Measurements from ENCODE around the gene CCDC181.
A peak's percentile ranks its signal among the peaks of the same experiment; 100 is the strongest.

The CCDC181 gene

GRCh38 chr1:169368406-169368769, 58.9 kb downstream of the CCDC181 start:
- no peak for DNase-seq (ENCODE audit: extremely low read depth, low read depth)
- TF ChIP-seq CTCF (IDR thresholded peaks at IDR 0.05; ENCODE audit: low read depth, low read length) = no peak

GRCh38 chr1:169367686-169368405, 59.4 kb downstream of the CCDC181 start, which contains the start of the genes BLZF1 and NME7:
BLZF1 (plus strand) TSS chr1:169368195; CDS start chr1:169369523, 1,328 bp downstream.
NME7 (minus strand) TSS chr1:169367797; CDS start chr1:169367710, 87 bp downstream.
- peak; percentile 85 for DNase-seq (ENCODE audit: extremely low read depth, low read depth)
- TF ChIP-seq CTCF (IDR thresholded peaks at IDR 0.05; ENCODE audit: low read depth, low read length) = no peak

GRCh38 chr1:169367096-169367685, 60.1 kb downstream of the CCDC181 start:
- no peak for TF ChIP-seq CTCF (IDR thresholded peaks at IDR 0.05; ENCODE audit: low read depth, low read length)
- DNase-seq (ENCODE audit: extremely low read depth, low read depth) = no peak

- no peak for TF ChIP-seq CTCF (IDR thresholded peaks at IDR 0.05; ENCODE audit: low read depth, low read length)
Measured at GRCh38 chr1:169364948-169365347, 62.3 kb downstream of the CCDC181 start.

GRCh38 chr1:169363046-169363730, 64.1 kb downstream of the CCDC181 start:
- no peak for TF ChIP-seq CTCF (IDR thresholded peaks at IDR 0.05; ENCODE audit: low read depth, low read length)
- DNase-seq (ENCODE audit: extremely low read depth, low read depth) = no peak

More at GRCh38 chr1:169364948-169365347, 62.3 kb downstream of the CCDC181 start:
- no peak for DNase-seq (ENCODE audit: extremely low read depth, low read depth)

- no peak for TF ChIP-seq CTCF (IDR thresholded peaks at IDR 0.05; ENCODE audit: low read depth, low read length)
- DNase-seq (ENCODE audit: extremely low read depth, low read depth) = no peak
Measured at GRCh38 chr1:169361281-169361680, 66.0 kb downstream of the CCDC181 start.

- DNase-seq (ENCODE audit: extremely low read depth, low read depth) = no peak
- no peak for TF ChIP-seq CTCF (IDR thresholded peaks at IDR 0.05; ENCODE audit: low read depth, low read length)
Measured at GRCh38 chr1:169360415-169360814, 66.9 kb downstream of the CCDC181 start.

Measured in AG09319 (cell line).